SU-DHL-6 (cell line): Measurements from ENCODE around the gene NAV2.

Experiments
- H2AFZ ChIP-seq: fragments of 200-600 bp; sonication (generic); 2 replicates; pipeline ENCODE4 v1.6.1; 2014; ENCODE audit warnings: low read depth, mild to moderate bottlenecking, moderate library complexity, mixed read lengths, antibody characterized with exemption, low read length; ENCODE audit not compliant: severe bottlenecking
- H3F3A ChIP-seq: fragments of 200-600 bp; shearing (Covaris generic); 2 replicates; pipeline ENCODE4 v1.6.0; 2016; ENCODE audit warnings: antibody characterized with exemption, mild to moderate bottlenecking; ENCODE audit not compliant: insufficient read depth
- H3K27ac ChIP-seq: fragments of 200-600 bp; sonication (generic); 2 replicates; pipeline ENCODE4 v1.5.1; 2016; ENCODE audit warnings: low read depth, mild to moderate bottlenecking, low read length, moderate library complexity, mixed read lengths
- H3K27me3 ChIP-seq: fragments of 200-600 bp; sonication (generic), shearing (Covaris generic); 2 replicates; pipeline ENCODE4 v1.6.0; 2014; ENCODE audit warnings: mild to moderate bottlenecking, low read length
- H3K36me3 ChIP-seq: fragments of 200-600 bp; sonication (generic); 2 replicates; pipeline ENCODE4 v1.6.1; 2014; ENCODE audit warnings: mild to moderate bottlenecking, low read length, mixed read lengths
- H3K4me2 ChIP-seq: fragments of 300-600, 200-600 bp; shearing (Covaris generic), sonication (generic); 2 replicates; pipeline ENCODE4 v1.6.0; 2014; ENCODE audit warnings: low read length, low read depth, mild to moderate bottlenecking; ENCODE audit not compliant: poor library complexity, severe bottlenecking
- H3K4me3 ChIP-seq: fragments of 200-600 bp; sonication (generic); 2 replicates; pipeline ENCODE4 v1.5.1; 2014; ENCODE audit warnings: antibody characterized with exemption, low read length, mild to moderate bottlenecking, mixed read lengths; ENCODE audit not compliant: insufficient read depth, poor library complexity, severe bottlenecking
- H3K79me2 ChIP-seq: fragments of 200-600 bp; sonication (generic); 2 replicates; pipeline ENCODE4 v1.6.1; 2014; ENCODE audit warnings: mild to moderate bottlenecking, low read length, moderate library complexity; ENCODE audit not compliant: insufficient read depth
- H3K9ac ChIP-seq: fragments of 200-600 bp; sonication (generic); 2 replicates; pipeline ENCODE4 v1.7.0; 2014; ENCODE audit warnings: mild to moderate bottlenecking, low read length
- H3K9me2 ChIP-seq: fragments of 200-600 bp; sonication (generic); replicated peaks from 2 replicates; pipeline ENCODE4 v1.6.1; 2014; ENCODE audit warnings: low read length; ENCODE audit not compliant: insufficient read depth
- H3K9me3 ChIP-seq: fragments of 200-600 bp; sonication (generic); 2 replicates; pipeline ENCODE4 v1.6.1; 2014; ENCODE audit warnings: low read length, mixed read lengths; ENCODE audit not compliant: insufficient read depth
- H4K20me1 ChIP-seq: fragments of 200-600 bp; sonication (generic); 2 replicates; pipeline ENCODE4 v1.6.1; 2014; ENCODE audit warnings: low read depth, mild to moderate bottlenecking, antibody characterized with exemption, low read length, moderate library complexity, mixed read lengths
- CTCF ChIP-seq: fragments of 200-600 bp; sonication (generic); IDR thresholded peaks from one replicate; pipeline ENCODE4 v1.5.1; 2017; ENCODE audit warnings: antibody characterized with exemption, mild to moderate bottlenecking, low read length, moderate library complexity; ENCODE audit not compliant: insufficient read depth, poor library complexity, severe bottlenecking
- EZH2phosphoT487 ChIP-seq: fragments of 200-600 bp; sonication (generic), shearing (Covaris generic); conservative IDR thresholded peaks from 2 replicates; pipeline ENCODE4 v1.6.1; 2018; ENCODE audit warnings: mild to moderate bottlenecking, antibody characterized with exemption, low read length, moderate library complexity, mixed read lengths

The NAV2 gene

DNA sequence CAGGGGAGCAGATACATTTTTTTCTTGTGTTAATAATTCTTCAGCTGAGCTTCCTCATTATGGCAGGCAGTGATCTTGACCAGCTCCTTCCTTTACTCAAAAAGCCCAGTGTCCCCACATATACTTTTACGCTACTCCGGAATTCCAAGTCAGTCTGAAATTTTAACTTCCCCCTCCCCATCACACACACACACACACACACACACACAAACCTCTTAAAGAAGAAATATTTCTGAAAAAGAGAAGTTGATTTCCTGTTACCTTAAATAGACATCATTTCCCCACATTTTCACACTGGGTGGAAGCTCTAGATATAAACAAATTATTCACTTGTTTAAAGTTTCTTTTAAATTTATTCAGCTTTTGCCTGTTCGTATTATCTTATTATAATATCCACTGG is 333.8 kb downstream of the NAV2 start:
- no peak overlapping the region for H3K4me2 ChIP-seq
- no peaks in the 10 kb centered on the region for H3K79me2 ChIP-seq
- no peaks in the 10 kb centered on the region for H3K9me3 ChIP-seq
- no peak overlapping the region for H2AFZ ChIP-seq
- no peaks in the 10 kb centered on the region for H3K9me2 ChIP-seq
- TF ChIP-seq EZH2phosphoT487, result no peak
- H3K4me3 ChIP-seq, result no peak overlapping the region
- H3K36me3 ChIP-seq, result no peaks in the 10 kb centered on the region
- no peaks in the 10 kb centered on the region for H3F3A ChIP-seq
- 0 out of 2 replicates have a peak, but pooled peaks cover 3% of the 10 kb centered on the region for H3K27me3 ChIP-seq
- no peaks in the 10 kb centered on the region for H4K20me1 ChIP-seq
- H3K27ac ChIP-seq, result no peak overlapping the region
- H3K9ac ChIP-seq, result no peak overlapping the region

- H3K9ac ChIP-seq, result no peak overlapping the region
- no peaks in the 10 kb centered on the region for H3K9me2 ChIP-seq
- no peak overlapping the region for H3K4me2 ChIP-seq
- no peak overlapping the region for H2AFZ ChIP-seq
- H3K27ac ChIP-seq, result no peak overlapping the region
- no peaks in the 10 kb centered on the region for H3K36me3 ChIP-seq
- no peaks in the 10 kb centered on the region for H3K9me3 ChIP-seq
- no peak for TF ChIP-seq CTCF
- TF ChIP-seq EZH2phosphoT487, result no peak
- H3F3A ChIP-seq, result no peaks in the 10 kb centered on the region
- 0 out of 2 replicates have a peak, but pooled peaks cover 3% of the 10 kb centered on the region for H3K27me3 ChIP-seq
- H4K20me1 ChIP-seq, result no peaks in the 10 kb centered on the region
- no peaks in the 10 kb centered on the region for H3K79me2 ChIP-seq
- H3K4me3 ChIP-seq, result no peak overlapping the region
Measured at GRCh38 chr11:20047006-20047768, 334.6 kb downstream of the NAV2 start.

GRCh38 chr11:20047769-20048154 is 335.1 kb downstream of the NAV2 start:
- TF ChIP-seq EZH2phosphoT487, result no peak
- no peak for TF ChIP-seq CTCF
- no peak overlapping the region for H3K27ac ChIP-seq
- no peak overlapping the region for H3K9ac ChIP-seq
- no peaks in the 10 kb centered on the region for H3K9me3 ChIP-seq
- no peak overlapping the region for H3K4me2 ChIP-seq
- no peaks in the 10 kb centered on the region for H3K36me3 ChIP-seq
- no peaks in the 10 kb centered on the region for H3K9me2 ChIP-seq
- no peaks in the 10 kb centered on the region for H3F3A ChIP-seq
- no peak overlapping the region for H3K4me3 ChIP-seq
- H4K20me1 ChIP-seq, result no peaks in the 10 kb centered on the region
- H3K27me3 ChIP-seq, result 0 out of 2 replicates have a peak, but pooled peaks cover 3% of the 10 kb centered on the region
- H3K79me2 ChIP-seq, result no peaks in the 10 kb centered on the region
- H2AFZ ChIP-seq, result no peak overlapping the region

DNA sequence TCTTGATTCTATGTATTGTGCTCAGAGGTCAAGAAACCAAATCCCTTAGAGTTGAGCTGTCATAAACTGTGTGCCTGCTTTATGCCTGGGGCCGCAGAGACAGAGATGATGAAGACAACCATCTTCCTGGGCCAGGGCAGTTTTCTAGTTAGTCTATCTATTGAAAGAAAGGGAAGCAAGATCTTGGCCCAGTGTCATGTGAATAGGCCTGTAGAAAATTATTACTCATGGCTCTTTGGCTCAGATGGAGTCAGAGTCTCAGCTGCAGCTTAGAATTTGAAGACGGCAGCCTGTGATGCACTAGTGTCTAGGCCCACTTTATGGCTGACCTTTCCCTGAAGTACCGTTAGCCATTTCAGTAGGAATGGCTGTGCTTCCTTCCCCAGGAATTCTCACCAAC is 335.6 kb downstream of the NAV2 start:
- Histone ChIP-seq H3K4me3 (no peak overlapping the region), H3K27me3 (0 out of 2 replicates have a peak, but pooled peaks cover 3% of the 10 kb centered on the region), H2AFZ (no peak overlapping the region), H3K36me3 (no peaks in the 10 kb centered on the region), H3K27ac (no peak overlapping the region), H3K4me2 (no peak overlapping the region), H3K79me2 (no peaks in the 10 kb centered on the region), H3K9me3 (no peaks in the 10 kb centered on the region), H4K20me1 (no peaks in the 10 kb centered on the region), H3K9me2 (no peaks in the 10 kb centered on the region), H3F3A (no peaks in the 10 kb centered on the region), H3K9ac (no peak overlapping the region)
- TF ChIP-seq CTCF, result no peak
- no peak for TF ChIP-seq EZH2phosphoT487
